Activated CD4-positive, alpha-beta T cell treated with anti-CD3 and anti-CD28 coated beads for 1 hour (primary cell): ENCODE results near the gene FBXL3.
A peak's percentile ranks its signal among the peaks of the same experiment; 100 is the strongest.
"Not testable (repeated sequence)": the region's sequence is repeated elsewhere in the genome, so short reads cannot be mapped to it uniquely, and the experiment has no call there.

ENCODE experiments used
- DNase-seq: peaks from one replicate; pipeline ENCODE4 v3.0.0-alpha.2; 2020

The FBXL3 gene

GRCh38 chr13:77026255-77026860 lies 601 bp downstream of the FBXL3 start:
- peak; percentile 63 for DNase-seq

DNA sequence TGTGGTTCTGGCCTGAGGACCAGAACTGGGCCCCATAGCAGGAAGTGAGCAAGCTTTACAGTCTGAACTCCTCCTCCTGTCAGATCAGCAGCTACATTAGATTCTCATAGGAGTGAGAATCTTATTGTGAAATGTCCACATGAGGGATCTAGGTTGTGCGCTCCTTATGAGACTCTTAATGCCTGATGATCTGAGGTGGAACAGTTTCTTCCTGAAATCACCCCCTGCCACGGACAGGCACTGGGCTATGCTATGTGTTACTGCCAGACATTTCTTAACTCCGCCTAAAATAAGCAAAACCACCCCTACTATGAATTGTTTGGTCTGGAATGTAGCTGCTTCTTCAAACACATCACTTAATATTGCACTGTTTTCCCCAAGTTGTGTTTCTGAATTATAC lies 4.6 kb downstream of the FBXL3 start:
- DNase-seq: no peak

- DNase-seq: no peak
These were observed 7.2 kb downstream of the FBXL3 start for GRCh38 chr13:77019756-77020155.

DNA sequence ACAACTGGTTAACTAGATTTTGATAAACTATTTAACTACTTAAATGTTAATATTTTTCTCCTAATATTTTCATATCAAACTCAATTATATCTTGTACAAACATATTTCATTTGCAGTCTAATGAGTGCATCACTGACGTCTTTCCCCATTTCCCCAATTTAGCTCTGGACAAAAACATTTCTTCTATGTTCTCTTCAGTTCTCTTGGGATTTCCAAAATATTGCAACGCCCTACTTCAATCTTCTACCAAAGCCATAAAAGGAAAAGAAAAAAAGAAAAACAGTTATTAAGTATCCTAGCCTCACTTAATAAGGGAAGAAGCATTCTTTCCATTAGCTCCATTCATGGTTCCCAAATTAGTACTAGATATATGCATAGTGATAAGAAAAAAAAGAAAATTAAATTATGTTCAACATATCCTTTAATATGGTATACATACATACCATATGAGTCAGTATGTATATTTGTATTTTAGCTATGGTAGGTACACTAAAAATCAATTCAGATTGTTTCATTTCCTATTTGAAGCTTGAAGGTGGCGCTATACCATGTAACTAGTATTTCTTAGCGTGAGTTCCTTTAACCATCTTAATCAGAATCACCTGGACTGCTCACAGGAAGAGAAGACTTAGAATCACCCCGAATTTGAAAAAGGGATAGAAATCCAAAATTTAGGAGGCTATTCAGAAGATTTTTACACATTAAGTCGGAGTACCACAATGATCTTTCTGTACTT lies 9.9 kb downstream of the FBXL3 start:
- no peak for DNase-seq

- no peak for DNase-seq
These were observed 10.6 kb downstream of the FBXL3 start for GRCh38 chr13:77016251-77016812.

GRCh38 chr13:77014906-77015685 lies 11.9 kb downstream of the FBXL3 start:
- DNase-seq: no peak

GRCh38 chr13:77013853-77014542 lies 13.0 kb downstream of the FBXL3 start:
- no peak for DNase-seq

GRCh38 chr13:77009719-77010118 lies 17.2 kb downstream of the FBXL3 start:
- not testable (repeated sequence) for DNase-seq

GRCh38 chr13:77009011-77009410 lies 17.9 kb downstream of the FBXL3 start:
- no peak for DNase-seq

- not testable (repeated sequence) for DNase-seq
These were observed 18.6 kb downstream of the FBXL3 start for GRCh38 chr13:77008337-77008736.

DNA sequence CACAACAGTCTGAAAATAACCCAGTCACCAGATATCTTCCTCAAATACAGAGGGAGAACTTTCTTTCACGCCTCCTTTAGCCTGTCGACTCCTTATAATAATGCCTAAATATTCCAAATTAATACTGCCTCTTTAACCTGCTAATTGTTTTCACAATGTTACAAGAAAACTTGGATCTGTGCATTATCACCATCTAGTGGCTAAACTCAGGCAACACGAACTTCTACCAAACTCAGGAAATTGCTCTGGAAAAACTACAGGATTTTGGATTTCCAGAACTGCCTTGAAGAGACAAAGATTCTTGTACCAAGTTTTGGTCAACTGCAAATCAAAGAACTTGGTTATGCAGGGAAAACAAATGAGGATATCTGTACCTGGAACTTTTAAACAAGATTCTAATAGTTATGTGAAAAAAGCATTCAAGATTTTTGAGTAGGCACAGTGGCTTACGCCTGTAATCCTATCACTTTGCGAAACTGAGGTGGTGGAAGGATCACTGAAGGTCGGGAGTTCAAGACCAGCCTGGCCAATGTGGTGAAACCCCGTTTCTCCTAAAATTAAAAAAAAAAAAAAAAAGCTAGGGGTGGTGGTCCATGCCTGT lies 24.3 kb downstream of the FBXL3 start:
- DNase-seq: no peak

DNA sequence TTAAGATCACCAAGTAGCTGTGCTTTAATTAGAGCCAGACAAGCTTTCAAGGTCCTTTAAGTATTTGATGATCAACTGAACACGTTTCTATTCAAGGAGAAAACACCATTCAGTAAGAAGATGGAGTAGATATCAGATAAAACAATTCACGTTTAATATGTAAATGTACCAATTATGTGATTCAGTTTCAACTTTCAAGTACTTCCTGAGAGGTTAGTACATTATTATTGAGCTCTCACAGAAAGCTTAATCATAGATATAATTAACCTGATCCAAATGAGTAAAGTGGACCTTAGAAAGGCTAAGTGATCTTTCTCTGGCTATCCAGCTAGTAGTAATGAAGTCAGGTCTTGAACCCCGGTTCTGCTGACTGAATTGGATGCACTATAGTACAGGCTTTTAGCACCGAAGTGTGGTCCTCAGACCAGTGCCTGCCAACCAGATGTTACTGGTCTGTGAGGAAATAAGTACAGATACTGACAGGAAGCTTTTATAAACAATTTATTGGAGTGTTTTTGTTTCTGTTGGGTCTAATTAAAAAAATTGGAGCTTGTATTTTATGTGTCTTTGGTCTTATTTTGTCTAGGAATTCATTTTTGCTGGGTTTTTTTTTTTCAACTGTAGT lies 24.9 kb downstream of the FBXL3 start:
- DNase-seq: no peak

GRCh38 chr13:77001540-77001939 lies 25.4 kb downstream of the FBXL3 start:
- no peak for DNase-seq

- DNase-seq: no peak
These were observed 26.5 kb downstream of the FBXL3 start for GRCh38 chr13:77000475-77000874.

GRCh38 chr13:76994281-76994680 lies 32.7 kb downstream of the FBXL3 start:
- no peak for DNase-seq

- no peak for DNase-seq
These were observed 33.5 kb downstream of the FBXL3 start for GRCh38 chr13:76993473-76993872.

- no peak for DNase-seq
These were observed 33.9 kb downstream of the FBXL3 start for GRCh38 chr13:76993021-76993420.

DNA sequence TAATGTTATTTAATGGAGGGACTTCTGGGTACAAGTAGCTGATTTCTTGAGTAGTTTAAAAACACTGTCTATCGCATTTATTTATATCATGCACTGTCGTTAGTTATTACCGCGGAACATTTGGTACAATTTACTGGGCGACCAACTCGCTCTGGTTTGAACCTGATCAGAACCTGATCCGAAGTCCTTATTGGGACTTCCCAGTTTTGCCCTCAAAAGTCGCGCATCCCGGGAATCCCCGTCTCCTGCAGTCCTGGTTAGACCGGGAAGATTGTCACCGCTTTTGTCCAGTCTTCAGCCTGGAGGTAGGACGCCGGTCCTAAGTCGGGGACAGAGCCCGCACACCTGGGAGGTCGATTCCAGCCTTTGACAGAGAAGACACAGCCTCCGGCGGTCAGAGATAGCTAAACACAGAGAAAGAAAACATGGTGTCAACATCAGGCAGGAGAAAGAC lies 34.4 kb downstream of the FBXL3 start:
- no peak for DNase-seq

DNA sequence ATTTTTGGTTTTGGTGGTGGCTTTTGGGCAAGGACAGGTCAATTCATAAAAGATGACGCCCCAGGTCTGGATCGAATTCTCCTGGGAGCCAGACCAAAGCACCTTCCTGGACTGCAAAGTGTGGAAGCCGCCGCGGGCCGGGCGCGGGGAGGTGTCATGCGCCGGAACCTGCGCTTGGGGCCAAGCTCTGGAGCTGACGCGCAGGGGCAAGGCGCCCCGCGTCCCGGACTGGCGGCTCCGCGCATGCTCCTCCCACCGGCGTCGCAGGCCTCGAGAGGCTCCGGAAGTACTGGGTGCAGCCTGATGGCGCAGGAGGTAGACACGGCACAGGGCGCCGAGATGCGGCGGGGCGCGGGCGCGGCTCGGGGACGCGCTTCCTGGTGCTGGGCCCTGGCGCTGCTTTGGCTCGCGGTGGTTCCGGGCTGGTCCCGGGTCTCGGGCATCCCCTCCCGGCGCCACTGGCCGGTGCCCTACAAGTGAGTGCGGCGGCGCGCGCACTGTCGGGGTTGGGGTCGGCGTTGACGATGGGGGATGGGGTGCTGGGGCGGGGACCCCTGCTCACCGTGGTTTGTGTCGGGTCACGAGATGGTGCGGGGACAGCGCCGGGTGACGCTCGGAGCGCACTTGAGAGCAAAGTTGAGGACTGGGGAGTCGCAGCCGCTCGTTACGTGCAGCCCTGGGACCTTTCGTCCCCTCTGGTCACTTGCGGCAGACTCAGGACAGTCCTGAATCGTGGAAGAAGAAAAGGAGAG lies 35.0 kb downstream of the FBXL3 start, which contains the start of gene CLN5:
Gene CLN5, plus strand, starts transcription at position 286 of the 752 bp plus-strand sequence. Its CDS starts 18 bp downstream, at position 304.
- DNase-seq: peak; percentile 94

GRCh38 chr13:76991432-76991795 lies 35.5 kb downstream of the FBXL3 start:
- peak; percentile 48 for DNase-seq

- no peak for DNase-seq
These were observed 43.3 kb downstream of the FBXL3 start for GRCh38 chr13:76983676-76984075.
